22Rv1 (cell line): ENCODE measurements around the gene CT47C1.

Experiments used
- ZFX ChIP-seq: fragments of 450-650 bp; IDR thresholded peaks from 2 replicates; pipeline ENCODE4 v1.6.1; 2017; ENCODE audit warnings: antibody characterized with exemption, borderline replicate concordance
- TF ChIP-seq, protein P1 (sequence below): fragments of 450-650 bp; IDR thresholded peaks from 2 replicates; pipeline ENCODE4 v1.5.1; 2017; ENCODE audit warnings: mild to moderate bottlenecking

DNA sequence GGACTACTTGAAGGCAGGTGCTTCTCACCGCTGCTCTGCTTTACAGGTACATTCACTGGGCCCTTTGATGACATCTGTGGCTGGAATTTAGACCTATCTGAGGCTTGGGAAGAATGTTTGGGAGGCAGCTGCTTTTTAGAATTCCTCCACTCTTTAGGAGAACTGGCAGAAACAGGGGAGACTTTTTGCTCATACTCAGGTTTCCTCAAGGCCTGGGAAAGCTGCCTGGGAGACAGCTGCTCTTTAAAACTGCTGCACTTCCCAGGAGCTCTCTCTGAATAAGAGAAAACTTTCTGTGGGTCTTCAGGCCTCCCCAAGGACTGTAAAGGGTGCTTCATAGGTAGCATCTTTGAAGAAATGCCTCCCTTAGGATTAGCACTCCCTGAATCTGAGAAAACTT, 14.3 kb downstream of the CT47C1 start:
- TF ChIP-seq, protein P1, sequence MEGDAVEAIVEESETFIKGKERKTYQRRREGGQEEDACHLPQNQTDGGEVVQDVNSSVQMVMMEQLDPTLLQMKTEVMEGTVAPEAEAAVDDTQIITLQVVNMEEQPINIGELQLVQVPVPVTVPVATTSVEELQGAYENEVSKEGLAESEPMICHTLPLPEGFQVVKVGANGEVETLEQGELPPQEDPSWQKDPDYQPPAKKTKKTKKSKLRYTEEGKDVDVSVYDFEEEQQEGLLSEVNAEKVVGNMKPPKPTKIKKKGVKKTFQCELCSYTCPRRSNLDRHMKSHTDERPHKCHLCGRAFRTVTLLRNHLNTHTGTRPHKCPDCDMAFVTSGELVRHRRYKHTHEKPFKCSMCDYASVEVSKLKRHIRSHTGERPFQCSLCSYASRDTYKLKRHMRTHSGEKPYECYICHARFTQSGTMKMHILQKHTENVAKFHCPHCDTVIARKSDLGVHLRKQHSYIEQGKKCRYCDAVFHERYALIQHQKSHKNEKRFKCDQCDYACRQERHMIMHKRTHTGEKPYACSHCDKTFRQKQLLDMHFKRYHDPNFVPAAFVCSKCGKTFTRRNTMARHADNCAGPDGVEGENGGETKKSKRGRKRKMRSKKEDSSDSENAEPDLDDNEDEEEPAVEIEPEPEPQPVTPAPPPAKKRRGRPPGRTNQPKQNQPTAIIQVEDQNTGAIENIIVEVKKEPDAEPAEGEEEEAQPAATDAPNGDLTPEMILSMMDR, result no peak
- TF ChIP-seq ZFX, result no peak
